GM18861 (cell line): ENCODE results near the gene GRAMD2B.

ENCODE experiments used
- ATAC-seq: cut with Tn5 transposase; IDR thresholded peaks from one replicate; pipeline ENCODE4 v1.9.1; 2021; ENCODE audit not compliant: unreplicated experiment

The GRAMD2B gene

DNA sequence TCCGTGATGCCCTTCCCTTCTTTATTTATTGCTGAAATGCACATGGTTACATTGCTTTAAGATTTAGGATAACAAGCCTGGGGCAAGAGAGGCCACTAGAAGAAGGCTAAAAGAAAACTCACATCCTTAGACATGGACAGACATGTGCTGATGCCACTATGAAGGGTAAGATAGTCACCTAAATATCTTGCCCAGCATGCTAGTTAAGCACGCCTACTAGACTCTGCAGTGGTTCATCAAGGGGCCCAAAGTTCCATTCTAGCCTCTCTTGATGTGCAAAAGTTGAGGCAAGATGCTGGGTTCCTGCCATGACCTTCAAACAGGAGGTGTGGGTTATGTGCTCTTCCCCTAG, 49.3 kb downstream of the GRAMD2B start:
- ATAC-seq, result no peak

DNA sequence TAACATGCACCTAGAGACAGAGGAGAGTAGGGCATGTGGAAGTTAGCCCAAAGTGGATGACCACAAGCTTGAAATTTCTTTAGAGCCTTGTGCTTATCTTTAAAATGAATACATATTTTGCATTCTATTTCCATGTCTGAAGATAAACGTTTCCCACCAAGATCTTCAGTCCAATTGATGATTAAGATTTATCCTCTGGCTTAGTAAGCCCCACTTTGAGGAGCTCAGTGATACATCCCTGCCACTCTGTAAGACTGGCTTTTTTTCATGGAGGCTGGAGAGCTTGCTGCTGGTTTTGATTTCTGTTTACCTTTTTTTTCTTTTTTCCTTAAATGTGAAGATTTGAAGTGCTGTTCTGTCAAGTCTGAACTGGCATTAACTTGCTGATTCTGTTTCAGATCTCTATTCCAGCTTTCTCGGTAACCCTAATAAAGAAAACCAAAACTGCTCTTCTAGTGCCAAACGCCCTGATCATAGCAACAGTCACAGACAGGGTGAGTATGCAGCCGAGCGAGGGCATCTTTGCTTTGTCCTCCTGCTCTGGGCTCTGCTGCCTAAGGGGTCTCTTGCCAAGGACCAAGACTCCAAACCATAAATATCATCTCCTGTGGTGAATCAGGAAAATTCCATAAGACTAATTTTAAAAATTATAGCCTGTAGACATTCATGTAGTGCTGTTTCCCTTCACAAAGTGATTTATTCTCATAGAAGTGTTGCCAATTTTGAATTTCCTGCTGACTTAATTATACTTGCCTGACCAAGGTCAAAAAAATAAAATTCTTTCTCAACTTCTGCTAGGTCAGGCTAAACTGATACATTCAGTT, 54.3 kb downstream of the GRAMD2B start:
- ATAC-seq, result no peak

DNA sequence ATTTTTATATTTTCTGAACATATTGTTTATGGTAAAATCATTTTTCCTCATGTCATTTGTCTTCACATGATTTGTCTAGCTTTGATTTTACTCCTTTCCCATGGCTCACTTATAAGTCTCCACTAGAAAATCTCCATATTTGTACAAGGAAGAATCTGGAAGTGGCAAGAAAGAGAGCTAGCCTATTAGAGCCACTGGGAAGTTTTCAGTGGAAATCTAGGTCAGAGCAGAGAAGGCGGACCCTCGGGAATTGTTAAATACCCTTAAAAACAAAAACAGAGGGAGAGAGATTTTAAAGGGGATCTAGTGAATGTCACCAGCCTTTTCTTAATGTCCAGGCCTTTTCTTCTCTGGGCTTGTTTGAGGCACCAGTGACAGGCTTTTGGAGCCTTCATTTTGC, 56.6 kb downstream of the GRAMD2B start:
- ATAC-seq, result no peak

GRCh38 chr5:126480824-126481223, 57.6 kb downstream of the GRAMD2B start:
- ATAC-seq, result no peak

DNA sequence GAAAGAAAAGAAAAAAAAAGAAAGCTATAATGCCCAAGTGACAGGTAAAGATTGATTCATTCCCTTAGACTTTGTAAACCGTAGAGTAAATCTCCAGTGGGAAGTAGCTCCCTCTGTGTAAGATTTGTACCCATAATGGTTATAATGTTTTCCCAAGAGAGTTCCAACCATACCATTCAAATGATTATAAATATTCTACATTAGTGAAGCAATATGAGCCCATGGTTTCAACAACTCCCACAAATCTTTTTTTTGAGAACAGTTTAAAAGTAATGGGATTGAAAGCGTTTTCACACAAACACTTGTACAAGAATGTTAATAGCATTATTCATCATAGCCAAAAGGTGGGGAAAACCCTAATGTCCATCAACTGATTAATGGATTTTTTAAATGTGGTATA, 58.0 kb downstream of the GRAMD2B start:
- ATAC-seq, result no peak

GRCh38 chr5:126482591-126482990, 59.4 kb downstream of the GRAMD2B start:
- ATAC-seq, result no peak

- no peak for ATAC-seq
Measured at GRCh38 chr5:126483156-126483555, 59.9 kb downstream of the GRAMD2B start.

- ATAC-seq, result no peak
Measured at GRCh38 chr5:126484253-126484652, 61.0 kb downstream of the GRAMD2B start.

DNA sequence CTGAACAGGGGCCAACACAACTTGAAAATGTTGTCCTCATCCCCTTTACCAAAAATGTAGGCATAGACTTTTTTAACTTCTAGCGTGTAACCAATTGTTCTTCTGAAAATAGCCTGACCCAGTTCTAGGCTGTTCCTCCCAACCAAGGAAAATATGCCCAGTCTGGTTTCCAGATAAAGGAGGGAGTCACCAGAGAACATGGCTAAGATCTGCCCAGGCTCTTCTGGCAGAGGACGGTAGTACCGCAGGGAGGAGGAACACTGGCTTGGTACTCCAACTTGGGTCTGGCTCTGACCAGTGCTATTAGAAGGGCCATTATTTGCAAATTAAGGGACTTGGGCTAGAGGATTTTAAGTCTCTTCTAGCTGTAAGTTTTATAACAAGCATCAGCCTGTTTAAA, 63.1 kb downstream of the GRAMD2B start:
- ATAC-seq, result no peak

- ATAC-seq, result no peak
Measured at GRCh38 chr5:126487596-126487995, 64.4 kb downstream of the GRAMD2B start.

DNA sequence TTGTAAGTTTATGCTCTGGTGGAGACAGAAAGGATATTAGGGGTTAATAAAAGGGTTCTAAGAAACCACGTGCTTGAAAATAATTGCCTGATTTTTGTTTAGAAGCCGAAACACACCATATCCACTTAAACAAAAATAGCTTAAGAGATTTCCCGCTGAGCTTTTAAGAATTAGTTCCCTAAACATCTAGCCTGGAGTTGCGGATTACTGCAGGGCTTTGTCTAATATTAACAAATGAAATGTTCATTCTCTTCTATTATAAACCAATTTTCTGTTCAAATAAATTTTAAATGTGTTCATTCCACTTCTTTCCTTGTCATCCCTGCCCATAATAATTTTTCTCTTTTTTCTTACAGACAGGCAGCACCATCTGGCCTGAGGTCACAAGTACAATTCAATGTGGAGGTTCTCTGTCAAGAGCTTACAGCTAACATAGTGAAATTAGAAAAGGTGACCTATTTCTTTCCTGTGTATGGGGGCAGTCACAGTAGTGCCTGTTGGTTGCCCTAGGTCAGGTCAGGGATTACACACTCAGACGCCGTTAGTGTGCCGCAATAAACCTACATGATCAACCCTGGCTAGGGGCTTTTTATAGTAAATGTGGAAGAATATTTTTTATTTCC, 65.3 kb downstream of the GRAMD2B start:
- no peak for ATAC-seq

GRCh38 chr5:126490167-126490940, 67.1 kb downstream of the GRAMD2B start:
- no peak for ATAC-seq

GRCh38 chr5:126492939-126493338, 69.7 kb downstream of the GRAMD2B start:
- no peak for ATAC-seq

DNA sequence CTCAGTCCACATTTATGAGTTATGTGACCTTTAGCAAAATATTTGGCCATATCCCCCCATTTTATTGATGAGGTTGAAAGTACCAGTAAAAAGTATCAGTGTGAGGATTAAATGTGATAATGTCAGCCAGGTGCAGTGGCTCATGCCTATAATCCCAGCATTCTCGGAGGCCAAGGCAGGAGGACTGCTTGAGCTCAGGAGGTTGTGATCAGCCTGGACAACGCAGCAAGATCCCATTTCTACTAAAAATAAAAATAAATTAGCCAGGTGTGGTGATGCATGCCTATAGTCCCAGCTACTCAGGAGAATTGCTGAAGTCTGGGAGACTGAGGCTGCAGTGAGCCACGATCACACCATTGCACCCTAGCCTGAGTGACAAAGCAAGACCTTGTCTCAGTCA, 71.2 kb downstream of the GRAMD2B start:
- ATAC-seq, result no peak

DNA sequence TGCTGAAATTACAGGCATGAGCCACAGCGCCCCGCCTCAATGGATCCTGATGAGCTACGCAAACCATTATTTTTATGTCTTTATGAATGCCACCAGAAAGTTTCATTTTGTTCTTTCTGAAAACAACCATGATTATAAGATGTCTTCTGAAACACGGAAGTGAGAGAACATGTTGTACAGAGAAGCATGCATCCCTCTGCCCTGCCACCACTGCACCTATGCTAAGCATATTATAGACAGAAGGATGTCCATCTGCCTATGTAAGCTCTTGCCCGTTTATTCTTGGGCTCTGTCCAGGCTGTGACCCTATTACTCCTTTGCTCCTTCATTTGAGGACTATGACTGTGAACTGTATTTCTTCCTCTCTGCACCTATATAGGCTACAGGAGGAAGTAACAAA, 74.3 kb downstream of the GRAMD2B start:
- no peak for ATAC-seq

DNA sequence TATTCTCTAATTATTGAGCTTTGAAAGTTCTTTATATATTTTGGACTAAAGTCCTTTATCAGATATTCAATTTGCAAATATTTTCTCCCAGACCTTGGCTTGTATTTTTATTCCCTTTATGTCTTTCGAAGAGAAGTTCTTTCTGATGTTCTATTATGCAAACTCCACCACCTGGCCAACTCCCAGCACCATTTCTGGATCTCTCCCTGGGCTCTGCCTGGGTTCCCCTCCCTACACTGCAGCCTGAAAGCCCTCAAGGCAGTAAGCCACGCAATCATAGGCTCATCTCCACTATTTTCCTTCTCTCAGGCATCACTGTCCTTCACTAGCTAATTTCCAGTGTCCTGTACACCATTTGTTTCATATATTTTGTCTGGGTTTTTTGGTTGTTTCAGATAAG, 76.1 kb downstream of the GRAMD2B start:
- ATAC-seq, result no peak

DNA sequence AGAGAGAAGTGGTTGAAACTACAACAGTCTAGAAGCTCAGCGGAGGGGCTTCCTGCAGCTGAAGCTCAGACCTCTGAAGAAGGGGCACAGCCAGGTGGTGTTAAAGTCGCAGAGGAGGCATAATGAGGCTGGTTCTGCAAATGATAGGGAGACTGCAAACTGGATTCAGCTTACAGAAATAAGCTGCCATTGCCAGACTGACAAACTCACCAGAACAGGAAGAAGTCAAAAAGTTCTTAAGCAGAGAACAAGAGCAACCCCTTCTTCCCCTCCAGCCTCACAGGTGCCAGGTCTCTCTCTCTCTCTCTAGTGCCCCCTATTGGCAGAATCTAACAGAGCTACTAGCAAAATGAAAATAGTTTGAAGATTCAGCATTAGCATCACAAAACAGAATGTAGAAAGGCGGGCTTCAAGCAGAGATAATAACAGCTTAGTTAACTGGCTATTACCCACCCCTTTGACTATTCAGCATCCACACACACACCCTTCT, 76.7 kb downstream of the GRAMD2B start:
- ATAC-seq, result no peak

GRCh38 chr5:126501448-126501847, 78.2 kb downstream of the GRAMD2B start:
- no peak for ATAC-seq

GRCh38 chr5:126503602-126504104, 80.4 kb downstream of the GRAMD2B start:
- ATAC-seq, result no peak

- ATAC-seq, result no peak
Measured at GRCh38 chr5:126506079-126506478, 82.9 kb downstream of the GRAMD2B start.

DNA sequence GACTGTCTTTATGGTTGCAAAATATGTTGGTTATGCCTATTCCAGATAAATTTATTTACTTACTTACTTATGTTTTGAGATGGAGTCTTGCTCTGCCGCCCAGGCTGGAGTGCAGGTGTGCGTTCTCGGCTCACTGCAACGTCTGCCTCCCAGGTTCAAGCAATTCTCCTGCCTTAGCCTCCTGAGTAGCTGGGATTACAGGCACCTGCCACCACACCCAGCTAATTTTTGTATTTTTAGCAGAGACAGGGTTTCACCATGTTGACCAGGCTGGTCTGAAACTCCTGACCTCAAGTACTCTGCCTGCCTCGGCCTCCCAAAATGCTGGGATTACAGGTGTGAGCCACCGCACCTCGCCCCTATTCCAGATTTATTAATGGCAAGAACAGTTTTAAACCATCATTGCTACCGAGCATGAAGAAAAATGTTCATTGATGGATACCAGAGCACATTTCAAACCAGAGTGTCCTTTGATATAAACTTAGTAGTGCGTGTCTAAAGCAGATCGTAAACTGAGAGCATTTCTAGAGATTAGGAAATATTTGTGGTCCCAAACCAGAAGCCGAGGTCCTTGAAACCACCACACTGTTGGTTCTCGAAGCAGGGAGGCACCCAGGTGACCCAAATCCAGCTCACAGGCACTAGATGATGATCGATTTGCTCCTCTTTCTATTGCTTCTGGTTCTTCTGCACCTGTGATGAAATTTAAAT, 85.2 kb downstream of the GRAMD2B start:
- ATAC-seq, result no peak
